Testis (tissue), 3 donors: ENCODE data around the gene CD300LG. TPM values are rescaled to one million over a fixed set of nuclear protein-coding genes. Genes with fewer than 3 reads are reported as not detected.
"Not testable (repeated sequence)": the region's sequence is repeated elsewhere in the genome, so short reads cannot be mapped to it uniquely, and the experiment has no call there.

Experiments
- DNase-seq: peaks from one replicate; pipeline ENCODE4 v3.0.0-alpha.2; 2019
- H3K27ac ChIP-seq, 2 donors: fragments of 200-600 bp; sonication (generic); one replicate each; pipeline ENCODE4 v1.5.1; 2019
- H3K27me3 ChIP-seq: fragments of 200-600 bp; sonication (generic); one replicate; pipeline ENCODE4 v1.5.1; 2019
- H3K36me3 ChIP-seq: fragments of 200-600 bp; sonication (generic); one replicate; pipeline ENCODE4 v1.5.1; 2017; ENCODE audit warnings: low read depth; ENCODE audit errors: missing control alignments
- H3K4me1 ChIP-seq: fragments of 200-600 bp; sonication (generic); one replicate; pipeline ENCODE4 v1.5.1; 2019
- H3K4me3 ChIP-seq, 2 donors: fragments of 200-600 bp; sonication (generic); one replicate each; pipeline ENCODE4 v1.5.1; 2017 to 2019
- H3K9me3 ChIP-seq: fragments of 200-600 bp; sonication (generic); one replicate; pipeline ENCODE4 v1.5.1; 2017
- CTCF ChIP-seq, 3 experiments: fragments of 450-650 bp in 2 of 3; fragments of 200-600 bp in 1 of 3; sonication (generic) in 1 of 3; IDR thresholded peaks; one replicate each; pipeline ENCODE4 v1.5.1; 2016 to 2019; ENCODE audit warnings: antibody characterized with exemption in 3 of 3, mild to moderate bottlenecking in 2 of 3, moderate library complexity in 1 of 3
- POLR2A ChIP-seq: fragments of 450-650 bp; IDR thresholded peaks from one replicate; pipeline ENCODE4 v1.6.1; 2017; ENCODE audit warnings: antibody characterized with exemption, mild to moderate bottlenecking, moderate library complexity
- WGBS, 2 donors: methylation state at CpG; one replicate each; pipeline ENCODE4 v1.1.5; 2018; 5-methylcytosine and 5-hydroxymethylcytosine counted together
- intact Hi-C: fragments of 100-400 bp; cut with DNase I; formaldehyde crosslinking; loops from one replicate; pipeline ENCODE4 v1.15.1; 2023; ENCODE audit warnings: low total_unique reads
- polyA plus RNA-seq: library from polyadenylated mRNA; stranded (reverse); fragments of 350-450 nt; fragmentation: Illumina TruSeq; extraction: RNeasy Lipid Tissue Mini Kit (QIAGEN cat#74804); gene quantifications from one replicate; pipeline ENCODE4 v1.2.3, GENCODE V29; 2014; ENCODE audit warnings: low read depth, low replicate concordance; ENCODE audit not compliant: insufficient read depth
- total RNA-seq, 2 donors: library from RNA; depleted of rRNA; stranded (reverse); fragments of >200 nt; gene quantifications; one replicate each; pipeline ENCODE4 v1.2.3, GENCODE V29; 2016

CD300LG gene
- total and polyA plus RNA-seq, 3 donors from 2014 or later = 48.4 to 53.9 (median 49.2) TPM

GRCh38 chr17:43840814-43841213 is 6.2 kb upstream of the CD300LG start:
- H3K27ac ChIP-seq = peak overlapping the region in 1 of 2 donors; percentile 44
- intact Hi-C loops = no loop called here
- 29 to 44% methylated on average over 4 of the region's 4 CpGs for WGBS, 2 donors

DNA sequence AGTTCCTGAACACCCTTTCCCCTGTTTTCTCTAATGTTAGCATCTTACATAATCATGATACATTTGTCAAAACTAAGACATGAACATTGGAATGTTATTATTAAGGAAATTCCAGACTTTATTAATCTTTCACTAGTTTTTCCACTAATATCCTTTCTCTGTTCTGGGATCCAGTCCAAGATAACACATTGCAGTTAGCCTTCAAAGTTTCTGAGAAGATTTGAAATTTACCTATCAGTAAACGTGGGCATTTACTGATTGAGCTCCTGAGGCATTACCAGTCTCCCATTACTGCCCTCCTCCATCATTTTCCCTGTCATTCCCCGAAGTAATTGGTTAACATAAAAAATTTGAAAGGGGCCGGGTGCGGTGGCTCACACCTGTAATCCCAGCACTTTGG is 5.7 kb upstream of the CD300LG start:
- intact Hi-C loops = no loop called here
- 37 to 38% methylated on average over 4 of the region's 4 CpGs for WGBS, 2 donors

More at GRCh38 chr17:43840814-43841213, 6.2 kb upstream of the CD300LG start:
- peak; percentile 38 for DNase-seq
- no peak overlapping the region for H3K4me3 ChIP-seq
- H3K27me3 ChIP-seq = no peaks in the 10 kb centered on the region
- no peaks in the 10 kb centered on the region for H3K36me3 ChIP-seq
- TF ChIP-seq CTCF (IDR thresholded peaks at IDR 0.05) (peak in 2 of 3 experiments; percentile 20 to 21), POLR2A (no peak)
- H3K9me3 ChIP-seq = no peaks in the 10 kb centered on the region
- peaks cover 17% of the 10 kb centered on the region for H3K4me1 ChIP-seq

GRCh38 chr17:43842091-43842974 is 4.6 kb upstream of the CD300LG start:
- H3K27ac ChIP-seq, H3K9me3 ChIP-seq, H3K36me3 ChIP-seq, intact Hi-C loops, H3K4me3 ChIP-seq, H3K27me3 ChIP-seq: not testable (repeated sequence)
- H3K4me1 ChIP-seq = peaks cover 28% of the 10 kb centered on the region
- peak; percentile 67 for DNase-seq
- 55 to 68% methylated on average over 52 to 53 of the region's 54 CpGs for WGBS, 2 donors

More for the DNA sequence above, 5.7 kb upstream of the CD300LG start:
- no peaks in the 10 kb centered on the region for H3K36me3 ChIP-seq
- TF ChIP-seq POLR2A = no peak
- TF ChIP-seq CTCF (IDR thresholded peaks at IDR 0.05) = no peak
- no peak overlapping the region for H3K4me3 ChIP-seq
- no peaks in the 10 kb centered on the region for H3K9me3 ChIP-seq
- H3K27me3 ChIP-seq = no peaks in the 10 kb centered on the region
- H3K27ac ChIP-seq = peak overlapping the region in 1 of 2 donors; percentile 44
- no peak for DNase-seq
- peaks cover 18% of the 10 kb centered on the region for H3K4me1 ChIP-seq

DNA sequence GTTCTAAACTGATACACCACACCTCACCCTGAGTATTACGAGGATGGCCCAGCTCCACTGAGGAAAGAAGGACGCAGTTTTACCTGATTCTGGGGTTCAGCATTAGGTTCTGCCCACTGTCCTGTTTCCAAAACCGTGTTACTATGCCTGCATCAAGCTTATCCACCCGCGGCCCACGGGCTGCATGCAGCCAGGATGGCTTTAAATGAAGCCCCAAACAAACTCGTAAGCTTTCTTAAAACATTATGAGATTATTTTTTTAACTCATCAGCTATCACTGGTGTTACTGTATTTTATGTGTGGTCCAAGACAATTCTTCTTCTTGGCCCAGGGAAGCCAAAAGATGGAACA is 4.0 kb upstream of the CD300LG start:
- TF ChIP-seq CTCF (IDR thresholded peaks at IDR 0.05) = no peak
- no peak for TF ChIP-seq POLR2A
- WGBS, 2 donors = 32 to 35% methylated on average over 7 of the region's 7 CpGs
- H3K4me3 ChIP-seq = no peak overlapping the region
- peaks cover 33% of the 10 kb centered on the region for H3K4me1 ChIP-seq
- intact Hi-C loops = no loop called here
- no peak overlapping the region for H3K27ac ChIP-seq
- H3K27me3 ChIP-seq = no peaks in the 10 kb centered on the region
- H3K9me3 ChIP-seq = no peaks in the 10 kb centered on the region
- DNase-seq = no peak
- H3K36me3 ChIP-seq = no peaks in the 10 kb centered on the region

DNA sequence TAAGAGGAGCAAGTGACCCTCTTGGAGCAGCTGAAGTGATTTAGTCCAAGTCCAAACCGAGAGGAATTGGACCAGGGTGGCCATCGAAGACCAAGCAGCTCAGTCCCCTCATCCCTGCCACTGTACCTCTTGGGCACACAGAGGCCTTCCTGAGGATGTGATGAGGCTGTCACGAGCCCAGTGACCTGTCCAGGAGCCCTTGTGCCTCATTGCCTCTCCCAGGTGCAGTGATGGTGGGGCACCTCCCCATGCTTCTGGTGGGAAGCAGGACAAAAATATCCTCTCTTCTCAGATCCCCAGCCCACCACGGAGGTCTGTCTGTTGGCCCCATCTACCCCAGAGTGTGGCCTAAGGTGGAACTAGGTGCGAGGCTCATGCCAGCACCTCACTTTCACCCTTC is 2.7 kb upstream of the CD300LG start:
- Histone ChIP-seq H3K9me3 (no peaks in the 10 kb centered on the region), H3K27me3 (no peaks in the 10 kb centered on the region), H3K27ac (no peak overlapping the region), H3K4me1 (peaks cover 43% of the 10 kb centered on the region), H3K36me3 (no peaks in the 10 kb centered on the region), H3K4me3 (no peak overlapping the region)
- TF ChIP-seq CTCF (IDR thresholded peaks at IDR 0.05) (no peak), POLR2A (no peak)
- intact Hi-C loops = no loop called here
- no peak for DNase-seq
- 79 to 88% methylated on average over 4 to 5 of the region's 5 CpGs for WGBS, 2 donors
